H9 (cell line): ENCODE data around the gene NSD1. TPM values are rescaled to one million over a fixed set of nuclear protein-coding genes. Genes with fewer than 3 reads are reported as not detected.

Experiments
- DNase-seq: peaks from one replicate; pipeline ENCODE4 v3.0.0-alpha.2; 2017
- H2AFZ ChIP-seq: one replicate; pipeline ENCODE4 v1.6.1; 2013; ENCODE audit warnings: mild to moderate bottlenecking, low read length, control low read depth, moderate library complexity
- H2AK5ac ChIP-seq: 2 replicates; pipeline ENCODE4 v1.6.1; 2013; ENCODE audit warnings: low read length, control low read depth, mixed read lengths; ENCODE audit not compliant: insufficient read length
- H2BK120ac ChIP-seq: one replicate; pipeline ENCODE4 v1.6.1; 2013; ENCODE audit warnings: low read depth, mild to moderate bottlenecking, low read length, control low read depth, inconsistent platforms; ENCODE audit not compliant: poor library complexity, severe bottlenecking
- H2BK12ac ChIP-seq: 2 replicates; pipeline ENCODE4 v1.6.1; 2013; ENCODE audit warnings: low read length, control low read depth, mixed read lengths, low read depth; ENCODE audit not compliant: insufficient read length
- H2BK15ac ChIP-seq: 2 replicates; pipeline ENCODE4 v1.6.1; 2013; ENCODE audit warnings: low read depth, low read length, control low read depth
- H2BK20ac ChIP-seq: one replicate; pipeline ENCODE4 v1.6.1; 2013; ENCODE audit warnings: low read depth, mild to moderate bottlenecking, low read length, control low read depth, inconsistent platforms; ENCODE audit not compliant: poor library complexity, severe bottlenecking
- H2BK5ac ChIP-seq: 2 replicates; pipeline ENCODE4 v1.6.1; 2013; ENCODE audit warnings: low read length, control low read depth, mixed read lengths; ENCODE audit not compliant: insufficient read length
- H3K14ac ChIP-seq: 2 replicates; pipeline ENCODE4 v1.6.1; 2013; ENCODE audit warnings: low read length, control low read depth; ENCODE audit not compliant: insufficient read depth
- H3K18ac ChIP-seq: 2 replicates; pipeline ENCODE4 v1.6.1; 2013; ENCODE audit warnings: low read depth, mild to moderate bottlenecking, mixed read lengths, low read length, control low read depth; ENCODE audit not compliant: insufficient read length
- H3K23ac ChIP-seq: 2 replicates; pipeline ENCODE4 v1.6.1; 2013; ENCODE audit warnings: low read length, control low read depth, mixed read lengths, low read depth; ENCODE audit not compliant: insufficient read length
- H3K23me2 ChIP-seq: 2 replicates; pipeline ENCODE4 v1.6.1; 2013; ENCODE audit warnings: low read depth, mild to moderate bottlenecking, mixed read lengths, low read length, control low read depth; ENCODE audit not compliant: insufficient read length, poor library complexity, severe bottlenecking
- H3K27ac ChIP-seq: 2 replicates; pipeline ENCODE4 v1.5.1; 2013; ENCODE audit warnings: low read length, control low read depth, mixed read lengths, low read depth; ENCODE audit not compliant: insufficient read length
- H3K27me3 ChIP-seq: 2 replicates; pipeline ENCODE4 v1.6.1; 2013; ENCODE audit warnings: low read length, control low read depth, inconsistent platforms; ENCODE audit not compliant: insufficient read depth
- H3K4ac ChIP-seq: 2 replicates; pipeline ENCODE4 v1.6.1; 2013; ENCODE audit warnings: low read depth, mild to moderate bottlenecking, control low read depth, inconsistent platforms, low read length, moderate library complexity
- H3K4me1 ChIP-seq: 2 replicates; pipeline ENCODE4 v1.6.1; 2013; ENCODE audit warnings: low read length, control low read depth, inconsistent platforms; ENCODE audit not compliant: insufficient read depth
- H3K4me2 ChIP-seq: 2 replicates; pipeline ENCODE4 v1.6.1; 2013; ENCODE audit warnings: low read length, control low read depth, mixed read lengths; ENCODE audit not compliant: insufficient read length, insufficient read depth
- H3K56ac ChIP-seq: 2 replicates; pipeline ENCODE4 v1.6.1; 2013; ENCODE audit warnings: low read depth, mild to moderate bottlenecking, mixed read lengths, low read length, control low read depth; ENCODE audit not compliant: insufficient read length
- H3K79me1 ChIP-seq: 2 replicates; pipeline ENCODE4 v1.6.1; 2013; ENCODE audit warnings: low read depth, mild to moderate bottlenecking, moderate library complexity, low read length, control low read depth, inconsistent platforms; ENCODE audit not compliant: insufficient read depth, poor library complexity, severe bottlenecking
- H3K79me2 ChIP-seq: 2 replicates; pipeline ENCODE4 v1.6.1; 2013; ENCODE audit warnings: low read length, control low read depth, inconsistent platforms; ENCODE audit not compliant: insufficient read depth
- H3K9ac ChIP-seq: 2 replicates; pipeline ENCODE4 v1.6.1; 2013; ENCODE audit warnings: low read length, control low read depth, mixed read lengths; ENCODE audit not compliant: insufficient read length; ENCODE audit errors: extremely low read depth
- H3K9me3 ChIP-seq: one replicate; pipeline ENCODE4 v1.6.1; 2013; ENCODE audit warnings: low read depth, low read length, inconsistent platforms; ENCODE audit not compliant: control insufficient read depth
- H3T11ph ChIP-seq: one replicate; pipeline ENCODE4 v1.6.1; 2013; ENCODE audit warnings: mild to moderate bottlenecking, low read length, control low read depth, inconsistent platforms
- H4K20me1 ChIP-seq: one replicate; pipeline ENCODE4 v1.6.1; 2013; ENCODE audit not compliant: control insufficient read depth, insufficient read length, insufficient read depth
- H4K5ac ChIP-seq: 2 replicates; pipeline ENCODE4 v1.6.1; 2013; ENCODE audit warnings: low read depth, mild to moderate bottlenecking, mixed read lengths, low read length, control low read depth; ENCODE audit not compliant: insufficient read length
- H4K8ac ChIP-seq: replicated peaks from 2 replicates; pipeline ENCODE4 v1.6.1; 2013; ENCODE audit warnings: low read length, control low read depth, mixed read lengths, low read depth; ENCODE audit not compliant: insufficient read length
- H4K91ac ChIP-seq: 2 replicates; pipeline ENCODE4 v1.6.1; 2013; ENCODE audit warnings: low read depth, mild to moderate bottlenecking, moderate library complexity, mixed read lengths, low read length, control low read depth; ENCODE audit not compliant: insufficient read length
- H3K27ac Mint-ChIP-seq, 3 experiments: 2 replicates in 2 of 3; 3 replicates in 1 of 3; pipeline ENCODE4 v1.8.0; 2020 to 2021; ENCODE audit warnings: mixed read lengths in 3 of 3, mild to moderate bottlenecking in 1 of 3, moderate library complexity in 1 of 3
- H3K27me3 Mint-ChIP-seq: 2 replicates; pipeline ENCODE4 v1.8.0; 2021; ENCODE audit warnings: low read depth, mild to moderate bottlenecking, moderate library complexity, mixed read lengths
- H3K36me3 Mint-ChIP-seq, 3 experiments: 2 replicates in 2 of 3; 3 replicates in 1 of 3; pipeline ENCODE4 v1.8.0; 2020 to 2021; ENCODE audit warnings: low read depth in 3 of 3, mixed read lengths in 3 of 3; ENCODE audit not compliant: insufficient read depth in 1 of 3
- H3K4me1 Mint-ChIP-seq, 2 experiments: 2 replicates each; pipeline ENCODE4 v1.8.0; 2020; ENCODE audit warnings: mixed read lengths in 2 of 2
- H3K4me3 Mint-ChIP-seq, 2 experiments: 2 replicates in 1 of 2; 3 replicates in 1 of 2; pipeline ENCODE4 v1.8.0; 2020 to 2021; ENCODE audit warnings: mild to moderate bottlenecking in 2 of 2, mixed read lengths in 2 of 2, moderate library complexity in 1 of 2
- H3K9me3 Mint-ChIP-seq, 2 experiments: 2 replicates in 1 of 2; 3 replicates in 1 of 2; pipeline ENCODE4 v1.8.0; 2020; ENCODE audit warnings: mild to moderate bottlenecking in 2 of 2, mixed read lengths in 2 of 2, moderate library complexity in 1 of 2
- WGBS: extraction: QIAGEN DNeasy Blood & Tissue Kit; methylation state at CpG from one replicate; pipeline ENCODE4 v1.1.7; 2013; ENCODE audit warnings: missing lambda C conversion rate, low lambda C conversion rate, mixed read lengths; ENCODE audit not compliant: insufficient read length; ENCODE audit errors: extremely low coverage; 5-methylcytosine and 5-hydroxymethylcytosine counted together
- total RNA-seq: library from RNA; stranded (reverse); gene quantifications from 2 replicates; pipeline ENCODE4 v1.2.1, GENCODE V29; 2021
- TF ChIP-seq, protein P1 (sequence below): fragments of 200-600 bp; sonication (generic); conservative IDR thresholded peaks from 3 replicates; pipeline ENCODE4 v1.8.0; 2021; ENCODE audit warnings: antibody characterized with exemption, mild to moderate bottlenecking

NSD1 gene
- total RNA-seq, 1 experiment from 2014 or later: 213 TPM

DNA sequence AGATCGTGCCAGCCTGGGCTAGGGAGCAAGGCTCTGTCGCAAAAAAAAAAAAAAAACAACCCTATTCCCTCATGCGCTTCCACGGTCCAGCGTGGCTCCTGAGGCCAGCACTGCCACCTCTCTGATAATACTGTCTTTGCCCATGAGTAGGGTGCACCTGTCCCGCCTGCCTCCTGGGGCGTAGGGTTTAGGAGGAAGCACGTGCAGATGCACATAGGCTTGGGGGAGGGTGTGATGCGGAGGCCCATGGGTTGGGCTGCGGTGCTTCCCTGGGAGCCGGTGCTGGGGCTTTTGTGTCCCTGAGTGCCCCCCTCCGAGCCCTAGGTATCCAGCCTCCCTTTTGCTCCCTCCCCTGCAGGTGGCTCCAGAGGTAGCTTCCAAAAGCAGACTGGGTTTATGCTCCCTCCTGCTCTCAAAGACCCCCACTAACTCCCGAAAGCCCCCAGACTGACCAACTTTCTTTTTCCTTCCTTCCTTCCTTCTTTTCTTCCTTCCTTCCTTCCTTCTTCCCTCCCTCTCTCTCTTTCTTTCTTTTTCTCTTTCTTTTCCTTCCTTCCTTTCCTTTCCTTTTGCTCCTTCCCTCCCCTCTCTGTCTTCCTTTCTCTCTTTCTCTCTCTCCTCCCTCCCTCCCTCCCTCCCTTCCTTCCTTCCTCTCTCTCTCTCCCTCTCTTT, 34.0 kb upstream of the NSD1 start:
- no peak overlapping the region for H2BK20ac ChIP-seq
- no peak overlapping the region for H2BK15ac ChIP-seq
- no peak overlapping the region for H2BK12ac ChIP-seq
- no peak overlapping the region; the same call in 1 of the 2 replicates for H3K14ac ChIP-seq
- no peak overlapping the region; a peak in 1 of 5 replicates for H3K4me3 Mint-ChIP-seq
- H4K8ac ChIP-seq: no peak overlapping the region
- no peak overlapping the region for H2AK5ac ChIP-seq
- H3K4me1 ChIP-seq: peaks cover 5% of the 10 kb centered on the region; the same call in 1 of the 2 replicates
- H3K9me3 ChIP-seq: no peaks in the 10 kb centered on the region
- H2BK120ac ChIP-seq: no peak overlapping the region
- no peaks in the 10 kb centered on the region for H3K23me2 ChIP-seq
- TF ChIP-seq, protein P1, sequence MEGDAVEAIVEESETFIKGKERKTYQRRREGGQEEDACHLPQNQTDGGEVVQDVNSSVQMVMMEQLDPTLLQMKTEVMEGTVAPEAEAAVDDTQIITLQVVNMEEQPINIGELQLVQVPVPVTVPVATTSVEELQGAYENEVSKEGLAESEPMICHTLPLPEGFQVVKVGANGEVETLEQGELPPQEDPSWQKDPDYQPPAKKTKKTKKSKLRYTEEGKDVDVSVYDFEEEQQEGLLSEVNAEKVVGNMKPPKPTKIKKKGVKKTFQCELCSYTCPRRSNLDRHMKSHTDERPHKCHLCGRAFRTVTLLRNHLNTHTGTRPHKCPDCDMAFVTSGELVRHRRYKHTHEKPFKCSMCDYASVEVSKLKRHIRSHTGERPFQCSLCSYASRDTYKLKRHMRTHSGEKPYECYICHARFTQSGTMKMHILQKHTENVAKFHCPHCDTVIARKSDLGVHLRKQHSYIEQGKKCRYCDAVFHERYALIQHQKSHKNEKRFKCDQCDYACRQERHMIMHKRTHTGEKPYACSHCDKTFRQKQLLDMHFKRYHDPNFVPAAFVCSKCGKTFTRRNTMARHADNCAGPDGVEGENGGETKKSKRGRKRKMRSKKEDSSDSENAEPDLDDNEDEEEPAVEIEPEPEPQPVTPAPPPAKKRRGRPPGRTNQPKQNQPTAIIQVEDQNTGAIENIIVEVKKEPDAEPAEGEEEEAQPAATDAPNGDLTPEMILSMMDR: 0 out of 3 replicates have a peak, but pooled peaks have one; percentile 30
- no peak overlapping the region for H4K91ac ChIP-seq
- H3K27me3 Mint-ChIP-seq: no peaks in the 10 kb centered on the region; the same call in 1 of the 2 replicates
- H3K23ac ChIP-seq: no peak overlapping the region
- H3K4ac ChIP-seq: no peak overlapping the region
- no peak overlapping the region for H2AFZ ChIP-seq
- no peaks in the 10 kb centered on the region for H3K79me1 ChIP-seq
- DNase-seq: peak; percentile 75
- WGBS: no CpG with 5 or more reads among the region's 13 CpGs
- H3T11ph ChIP-seq: no peak overlapping the region
- H3K27ac ChIP-seq: no peak overlapping the region
- H4K20me1 ChIP-seq: no peaks in the 10 kb centered on the region
- no peaks in the 10 kb centered on the region for H3K79me2 ChIP-seq
- H3K9me3 Mint-ChIP-seq: no peaks in the 10 kb centered on the region
- H3K4me1 Mint-ChIP-seq: peaks cover 16 to 26% of the 10 kb centered on the region in 2 experiments
- no peak overlapping the region for H3K18ac ChIP-seq
- H3K56ac ChIP-seq: no peak overlapping the region
- H4K5ac ChIP-seq: no peak overlapping the region
- H3K36me3 Mint-ChIP-seq: peaks cover 7 to 20% (median 10%) of the 10 kb centered on the region in 3 experiments; a peak in 6 of 7 replicates
- peak overlapping the region in 1 of 3 experiments; percentile 53; a peak in 3 of 7 replicates for H3K27ac Mint-ChIP-seq
- no peak overlapping the region for H3K9ac ChIP-seq
- H3K4me2 ChIP-seq: no peak overlapping the region
- H3K27me3 ChIP-seq: no peaks in the 10 kb centered on the region
- no peak overlapping the region for H2BK5ac ChIP-seq
